MM.1S (cell line): ENCODE measurements around the gene KLRG1.

Experiments used
- DNase-seq: peaks from one replicate; pipeline ENCODE4 v3.0.0-alpha.2; 2015
- H2AFZ ChIP-seq: fragments of 300-600 bp; sonication (generic); 2 replicates; pipeline ENCODE4 v1.6.0; 2016; ENCODE audit warnings: antibody characterized with exemption, low read length
- H3F3A ChIP-seq: fragments of 300-600 bp; sonication (generic); 2 replicates; pipeline ENCODE4 v1.6.1; 2016; ENCODE audit warnings: mild to moderate bottlenecking, antibody characterized with exemption, low read length, moderate library complexity, mixed read lengths; ENCODE audit not compliant: insufficient read depth
- H3K27ac ChIP-seq: fragments of 300-600 bp; sonication (generic); 2 replicates; pipeline ENCODE4 v1.5.1; 2016; ENCODE audit warnings: mild to moderate bottlenecking, low read length
- H3K27me3 ChIP-seq: fragments of 300-600 bp; sonication (generic); replicated peaks from 2 replicates; pipeline ENCODE4 v1.6.0; 2016; ENCODE audit warnings: low read length; ENCODE audit not compliant: insufficient read depth
- H3K36me3 ChIP-seq: fragments of 300-600 bp; sonication (generic); replicated peaks from 2 replicates; pipeline ENCODE4 v1.6.1; 2016; ENCODE audit warnings: mild to moderate bottlenecking, low read length, mixed read lengths; ENCODE audit not compliant: insufficient read depth
- H3K4me1 ChIP-seq: fragments of 300-600 bp; sonication (generic); 2 replicates; pipeline ENCODE4 v1.6.1; 2016; ENCODE audit warnings: low read length, mixed read lengths
- H3K4me2 ChIP-seq: fragments of 300-600 bp; sonication (generic); 2 replicates; pipeline ENCODE4 v1.6.0; 2016; ENCODE audit warnings: low read depth, low read length
- H3K4me3 ChIP-seq: fragments of 300-600 bp; sonication (generic); 2 replicates; pipeline ENCODE4 v1.5.1; 2016; ENCODE audit warnings: low read length, mixed read lengths
- H3K79me2 ChIP-seq: fragments of 300-600 bp; sonication (generic); 2 replicates; pipeline ENCODE4 v1.6.1; 2016; ENCODE audit warnings: mixed run types, low read length, mixed read lengths
- H3K9ac ChIP-seq: fragments of 300-600 bp; sonication (generic); 2 replicates; pipeline ENCODE4 v1.6.1; 2016; ENCODE audit warnings: low read length, mixed read lengths
- H3K9me2 ChIP-seq: fragments of 300-600 bp; sonication (generic); replicated peaks from 2 replicates; pipeline ENCODE4 v1.6.1; 2016; ENCODE audit warnings: mild to moderate bottlenecking, low read length, mixed read lengths; ENCODE audit not compliant: insufficient read depth
- H3K9me3 ChIP-seq: fragments of 300-600 bp; sonication (generic); replicated peaks from 2 replicates; pipeline ENCODE4 v1.6.1; 2016; ENCODE audit warnings: mild to moderate bottlenecking, low read length, mixed read lengths; ENCODE audit not compliant: insufficient read depth
- H4K20me1 ChIP-seq: fragments of 300-600 bp; sonication (generic); 2 replicates; pipeline ENCODE4 v1.6.1; 2016; ENCODE audit warnings: mild to moderate bottlenecking, low read length, moderate library complexity, mixed read lengths; ENCODE audit not compliant: insufficient read depth
- EZH2 ChIP-seq: fragments of 300-600 bp; sonication (generic); optimal IDR thresholded peaks from 2 replicates; pipeline ENCODE3; 2017; ENCODE audit warnings: low read depth, mild to moderate bottlenecking, antibody characterized with exemption, low read length, mixed read lengths
- EZH2phosphoT487 ChIP-seq: fragments of 300-600 bp; sonication (generic); IDR thresholded peaks from 2 replicates; pipeline ENCODE4 v1.6.1; 2018; ENCODE audit warnings: antibody characterized with exemption, low read length
- TF ChIP-seq, protein P1 (sequence below): fragments of 300-600 bp; sonication (generic); IDR thresholded peaks from 2 replicates; pipeline ENCODE4 v1.5.1; 2016; ENCODE audit warnings: antibody characterized with exemption, low read length, mixed read lengths

Gene KLRG1

GRCh38 chr12:9027161-9028059 is 38.1 kb downstream of the KLRG1 start:
- TF ChIP-seq EZH2: no peak
- TF ChIP-seq, protein P1, sequence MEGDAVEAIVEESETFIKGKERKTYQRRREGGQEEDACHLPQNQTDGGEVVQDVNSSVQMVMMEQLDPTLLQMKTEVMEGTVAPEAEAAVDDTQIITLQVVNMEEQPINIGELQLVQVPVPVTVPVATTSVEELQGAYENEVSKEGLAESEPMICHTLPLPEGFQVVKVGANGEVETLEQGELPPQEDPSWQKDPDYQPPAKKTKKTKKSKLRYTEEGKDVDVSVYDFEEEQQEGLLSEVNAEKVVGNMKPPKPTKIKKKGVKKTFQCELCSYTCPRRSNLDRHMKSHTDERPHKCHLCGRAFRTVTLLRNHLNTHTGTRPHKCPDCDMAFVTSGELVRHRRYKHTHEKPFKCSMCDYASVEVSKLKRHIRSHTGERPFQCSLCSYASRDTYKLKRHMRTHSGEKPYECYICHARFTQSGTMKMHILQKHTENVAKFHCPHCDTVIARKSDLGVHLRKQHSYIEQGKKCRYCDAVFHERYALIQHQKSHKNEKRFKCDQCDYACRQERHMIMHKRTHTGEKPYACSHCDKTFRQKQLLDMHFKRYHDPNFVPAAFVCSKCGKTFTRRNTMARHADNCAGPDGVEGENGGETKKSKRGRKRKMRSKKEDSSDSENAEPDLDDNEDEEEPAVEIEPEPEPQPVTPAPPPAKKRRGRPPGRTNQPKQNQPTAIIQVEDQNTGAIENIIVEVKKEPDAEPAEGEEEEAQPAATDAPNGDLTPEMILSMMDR: no peak

GRCh38 chr12:9030776-9031175 is 41.4 kb downstream of the KLRG1 start:
- Histone ChIP-seq H3K9me3 (no peaks in the 10 kb centered on the region), H3K27ac (no peak overlapping the region), H2AFZ (no peak overlapping the region), H3K4me2 (no peak overlapping the region), H3K9ac (no peak overlapping the region), H3K4me1 (no peaks in the 10 kb centered on the region), H3K4me3 (no peak overlapping the region), H3K79me2 (no peaks in the 10 kb centered on the region), H3K27me3 (no peaks in the 10 kb centered on the region), H3K36me3 (no peaks in the 10 kb centered on the region), H3F3A (no peaks in the 10 kb centered on the region), H4K20me1 (no peaks in the 10 kb centered on the region), H3K9me2 (no peaks in the 10 kb centered on the region)
- TF ChIP-seq, protein P1: no peak
- no peak for TF ChIP-seq EZH2
- TF ChIP-seq EZH2phosphoT487: no peak
- DNase-seq: no peak

More at GRCh38 chr12:9027161-9028059, 38.1 kb downstream of the KLRG1 start:
- no peak overlapping the region for H3K4me2 ChIP-seq
- no peak overlapping the region for H2AFZ ChIP-seq
- H3K36me3 ChIP-seq: no peaks in the 10 kb centered on the region
- H3K9ac ChIP-seq: no peak overlapping the region
- no peaks in the 10 kb centered on the region for H3K79me2 ChIP-seq
- no peak for DNase-seq
- H3K9me3 ChIP-seq: no peaks in the 10 kb centered on the region
- H4K20me1 ChIP-seq: no peaks in the 10 kb centered on the region
- H3K4me3 ChIP-seq: no peak overlapping the region
- H3K9me2 ChIP-seq: no peaks in the 10 kb centered on the region
- no peaks in the 10 kb centered on the region for H3K27me3 ChIP-seq
- no peak overlapping the region for H3K27ac ChIP-seq
- no peaks in the 10 kb centered on the region for H3K4me1 ChIP-seq
- no peaks in the 10 kb centered on the region for H3F3A ChIP-seq

DNA sequence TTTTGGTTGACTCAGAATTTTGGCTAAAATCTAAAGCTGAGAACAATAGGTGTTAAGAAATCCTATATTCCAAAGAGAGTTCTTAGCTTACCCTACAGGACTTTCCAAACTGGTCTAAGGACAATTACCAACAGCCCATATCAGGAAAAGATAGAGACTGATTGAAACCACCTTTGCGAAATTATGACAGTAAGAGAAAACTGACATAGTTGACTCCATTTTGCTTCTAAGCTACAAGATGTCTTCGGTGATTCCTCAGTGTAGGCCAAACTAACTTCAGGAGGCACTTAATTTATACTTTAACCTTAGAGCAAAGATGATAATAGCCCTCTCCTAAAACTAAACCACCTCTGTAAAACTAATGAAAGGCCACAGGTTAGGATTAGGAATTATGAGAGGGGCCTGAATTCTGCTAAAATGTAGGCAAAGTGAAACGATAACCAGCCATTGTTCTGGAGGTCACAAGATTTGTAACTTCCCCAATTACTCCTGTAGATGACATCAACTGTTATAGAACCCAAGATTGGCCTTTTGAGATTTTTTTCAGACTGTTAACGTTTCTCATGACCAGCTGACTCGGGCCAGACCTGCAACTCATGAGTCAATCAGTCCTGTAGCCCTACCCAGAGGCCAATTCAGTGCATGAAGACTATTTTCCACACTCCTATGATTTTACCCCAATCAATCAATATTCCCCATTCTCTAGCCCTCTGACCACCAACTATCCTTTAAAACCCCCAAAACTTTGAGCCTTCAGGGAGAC is 43.0 kb downstream of the KLRG1 start:
- H3K27me3 ChIP-seq: no peaks in the 10 kb centered on the region
- H4K20me1 ChIP-seq: no peaks in the 10 kb centered on the region
- no peak overlapping the region for H3K4me2 ChIP-seq
- no peak overlapping the region for H2AFZ ChIP-seq
- H3K27ac ChIP-seq: no peak overlapping the region
- no peaks in the 10 kb centered on the region for H3F3A ChIP-seq
- H3K9ac ChIP-seq: no peak overlapping the region
- no peaks in the 10 kb centered on the region for H3K79me2 ChIP-seq
- H3K4me1 ChIP-seq: no peaks in the 10 kb centered on the region
- no peaks in the 10 kb centered on the region for H3K36me3 ChIP-seq
- H3K9me3 ChIP-seq: no peaks in the 10 kb centered on the region
- no peaks in the 10 kb centered on the region for H3K9me2 ChIP-seq
- no peak for DNase-seq
- TF ChIP-seq EZH2 (no peak), EZH2phosphoT487 (no peak)
- TF ChIP-seq, protein P1: no peak
- no peak overlapping the region for H3K4me3 ChIP-seq
